BE2C (cell line): ENCODE data around the gene ZNF750.

ENCODE experiments used
- DNase-seq: peaks from one replicate; pipeline ENCODE4 v3.0.0-alpha.2; 2020
- H3K27me3 ChIP-seq: fragments of 250-450 bp; sonication (Bioruptor Pico); 2 replicates; pipeline ENCODE4 v1.5.1; 2020; ENCODE audit warnings: mild to moderate bottlenecking
- H3K36me3 ChIP-seq: fragments of 250-450 bp; sonication (Bioruptor Pico); 2 replicates; pipeline ENCODE4 v1.5.1; 2020; ENCODE audit warnings: mild to moderate bottlenecking
- H3K4me1 ChIP-seq: fragments of 250-450 bp; sonication (Bioruptor Pico); 2 replicates; pipeline ENCODE4 v1.5.1; 2020
- H3K4me3 ChIP-seq: 2 replicates; pipeline ENCODE4 v1.5.1; 2011; ENCODE audit warnings: low read depth, low read length
- H3K9me3 ChIP-seq: fragments of 250-450 bp; sonication (Bioruptor Pico); 2 replicates; pipeline ENCODE4 v1.5.1; 2020
- TF ChIP-seq, protein P1 (sequence below): IDR thresholded peaks from 2 replicates; pipeline ENCODE4 v1.5.1; 2012; ENCODE audit warnings: mild to moderate bottlenecking, low read depth, low read length

Gene ZNF750

GRCh38 chr17:82883419-82884031 is 43.7 kb upstream of the ZNF750 start:
- no peaks in the 10 kb centered on the region for H3K27me3 ChIP-seq
- H3K9me3 ChIP-seq, result no peaks in the 10 kb centered on the region; the same call in 1 of the 2 replicates
- no peak for DNase-seq
- 0 out of 2 replicates have a peak, but pooled peaks cover 8% of the 10 kb centered on the region for H3K36me3 ChIP-seq
- H3K4me1 ChIP-seq, result peaks cover 34% of the 10 kb centered on the region
- TF ChIP-seq, protein P1, sequence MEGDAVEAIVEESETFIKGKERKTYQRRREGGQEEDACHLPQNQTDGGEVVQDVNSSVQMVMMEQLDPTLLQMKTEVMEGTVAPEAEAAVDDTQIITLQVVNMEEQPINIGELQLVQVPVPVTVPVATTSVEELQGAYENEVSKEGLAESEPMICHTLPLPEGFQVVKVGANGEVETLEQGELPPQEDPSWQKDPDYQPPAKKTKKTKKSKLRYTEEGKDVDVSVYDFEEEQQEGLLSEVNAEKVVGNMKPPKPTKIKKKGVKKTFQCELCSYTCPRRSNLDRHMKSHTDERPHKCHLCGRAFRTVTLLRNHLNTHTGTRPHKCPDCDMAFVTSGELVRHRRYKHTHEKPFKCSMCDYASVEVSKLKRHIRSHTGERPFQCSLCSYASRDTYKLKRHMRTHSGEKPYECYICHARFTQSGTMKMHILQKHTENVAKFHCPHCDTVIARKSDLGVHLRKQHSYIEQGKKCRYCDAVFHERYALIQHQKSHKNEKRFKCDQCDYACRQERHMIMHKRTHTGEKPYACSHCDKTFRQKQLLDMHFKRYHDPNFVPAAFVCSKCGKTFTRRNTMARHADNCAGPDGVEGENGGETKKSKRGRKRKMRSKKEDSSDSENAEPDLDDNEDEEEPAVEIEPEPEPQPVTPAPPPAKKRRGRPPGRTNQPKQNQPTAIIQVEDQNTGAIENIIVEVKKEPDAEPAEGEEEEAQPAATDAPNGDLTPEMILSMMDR, result no peak
- H3K4me3 ChIP-seq, result no peak overlapping the region

DNA sequence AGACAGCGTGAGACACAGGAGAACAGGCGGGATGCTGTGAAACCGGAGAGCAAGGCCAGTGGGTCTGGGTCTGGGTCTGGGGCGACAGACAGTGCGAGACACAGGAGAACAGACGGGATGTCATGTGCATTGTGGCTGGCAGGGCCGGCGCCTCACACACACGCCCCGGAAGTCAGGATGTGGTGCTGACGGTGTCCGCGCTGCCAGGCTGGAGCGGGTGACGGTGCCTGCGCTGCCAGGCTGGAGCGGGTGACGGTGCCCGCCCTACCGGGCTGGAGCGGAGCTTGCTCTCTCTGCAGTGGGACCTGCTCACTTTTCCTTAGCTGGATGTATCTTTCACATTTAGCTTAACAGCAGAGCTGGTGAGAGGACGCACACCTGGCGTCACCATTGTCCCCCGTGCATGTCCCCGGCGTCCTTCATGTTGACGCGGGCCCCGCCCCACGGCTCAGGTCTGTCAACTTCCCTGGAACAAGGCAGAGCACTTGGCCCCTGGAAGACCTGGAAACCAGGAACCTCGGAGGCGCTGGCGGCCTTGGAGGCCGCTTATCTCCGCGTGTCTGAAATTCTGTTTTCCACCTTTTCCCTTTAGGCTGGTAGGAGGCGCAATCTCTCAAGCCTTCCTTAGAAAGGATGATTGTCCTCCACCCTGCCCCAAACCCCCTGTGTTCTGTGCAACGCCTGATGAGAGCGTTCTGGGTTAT is 43.0 kb upstream of the ZNF750 start:
- no peak for DNase-seq
- no peak overlapping the region for H3K4me3 ChIP-seq
- TF ChIP-seq, protein P1, result no peak
- no peaks in the 10 kb centered on the region for H3K27me3 ChIP-seq
- H3K36me3 ChIP-seq, result 0 out of 2 replicates have a peak, but pooled peaks cover 8% of the 10 kb centered on the region
- H3K4me1 ChIP-seq, result peaks cover 34% of the 10 kb centered on the region
- H3K9me3 ChIP-seq, result no peaks in the 10 kb centered on the region; the same call in 1 of the 2 replicates

- H3K36me3 ChIP-seq, result 0 out of 2 replicates have a peak, but pooled peaks cover under 1% of the 10 kb centered on the region
- TF ChIP-seq, protein P1, result no peak
Observed at GRCh38 chr17:82881900-82882714, 42.3 kb upstream of the ZNF750 start.

DNA sequence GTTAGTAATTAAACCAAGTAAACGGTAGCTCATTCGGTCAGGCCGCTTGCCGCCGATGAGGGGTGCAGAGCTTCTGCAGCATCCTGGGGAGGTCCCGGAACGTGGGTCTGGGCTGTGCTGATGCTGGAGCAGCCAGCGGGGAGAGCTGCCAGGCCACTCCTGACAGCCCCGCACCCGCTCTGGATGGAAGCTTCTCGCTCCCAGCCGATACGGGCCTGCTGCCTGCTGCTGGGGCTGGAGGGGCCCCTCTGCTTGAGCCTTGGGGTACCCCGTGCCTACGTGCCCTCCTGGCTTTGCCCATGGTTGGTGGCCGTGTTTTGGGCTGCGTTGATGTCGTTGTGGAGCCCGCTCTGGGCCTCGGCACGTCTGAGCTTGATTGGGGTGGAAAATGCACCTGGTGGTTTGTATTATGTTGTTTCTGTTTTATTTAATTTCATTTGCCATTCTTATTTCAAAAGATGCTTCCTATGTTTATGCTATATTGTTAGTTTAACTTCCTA is 41.6 kb upstream of the ZNF750 start:
- TF ChIP-seq, protein P1, result no peak
- H3K27me3 ChIP-seq, result no peaks in the 10 kb centered on the region
- H3K36me3 ChIP-seq, result no peaks in the 10 kb centered on the region
- H3K4me3 ChIP-seq, result no peak overlapping the region
- DNase-seq, result no peak
- peaks cover 34% of the 10 kb centered on the region for H3K4me1 ChIP-seq
- H3K9me3 ChIP-seq, result no peaks in the 10 kb centered on the region

More at GRCh38 chr17:82881900-82882714, 42.3 kb upstream of the ZNF750 start:
- H3K4me1 ChIP-seq, result peaks cover 34% of the 10 kb centered on the region
- H3K27me3 ChIP-seq, result no peaks in the 10 kb centered on the region
- H3K9me3 ChIP-seq, result no peaks in the 10 kb centered on the region
- no peak overlapping the region for H3K4me3 ChIP-seq
- no peak for DNase-seq

GRCh38 chr17:82880620-82881323 is 41.0 kb upstream of the ZNF750 start:
- Histone ChIP-seq H3K36me3 (no peaks in the 10 kb centered on the region), H3K4me1 (peaks cover 28% of the 10 kb centered on the region), H3K9me3 (no peaks in the 10 kb centered on the region), H3K27me3 (no peaks in the 10 kb centered on the region), H3K4me3 (no peak overlapping the region)
- no peak for DNase-seq
- TF ChIP-seq, protein P1, result no peak
